HUES64 (cell line): ENCODE results near the gene CNTNAP1.

Experiments used
- H3K27ac ChIP-seq: 2 replicates; pipeline ENCODE4 v1.7.0; 2013; ENCODE audit warnings: low read depth, low read length, inconsistent platforms
- H3K27me3 ChIP-seq: 2 replicates; pipeline ENCODE4 v1.6.1; 2013; ENCODE audit warnings: mild to moderate bottlenecking, low read length; ENCODE audit not compliant: insufficient read depth
- H3K36me3 ChIP-seq: 2 replicates; pipeline ENCODE4 v1.6.1; 2013; ENCODE audit warnings: mild to moderate bottlenecking, low read length; ENCODE audit not compliant: insufficient read depth
- H3K4me1 ChIP-seq: 2 replicates; pipeline ENCODE4 v1.6.1; 2013; ENCODE audit warnings: mild to moderate bottlenecking, low read length, moderate library complexity; ENCODE audit not compliant: insufficient read depth
- H3K4me3 ChIP-seq: 2 replicates; pipeline ENCODE4 v1.5.1; 2013; ENCODE audit warnings: mild to moderate bottlenecking, low read length, moderate library complexity
- H3K9ac ChIP-seq: 2 replicates; pipeline ENCODE4 v1.6.1; 2013; ENCODE audit warnings: mild to moderate bottlenecking, low read depth, low read length
- H3K9me3 ChIP-seq: 2 replicates; pipeline ENCODE4 v1.6.1; 2013; ENCODE audit warnings: low read depth, low read length; ENCODE audit not compliant: insufficient read depth
- WGBS: fragments of 150-250, 120-280 bp; methylation state at CpG from one replicate; pipeline ENCODE4 v1.1.7; 2013; ENCODE audit warnings: missing lambda C conversion rate; 5-methylcytosine and 5-hydroxymethylcytosine counted together

Gene CNTNAP1

DNA sequence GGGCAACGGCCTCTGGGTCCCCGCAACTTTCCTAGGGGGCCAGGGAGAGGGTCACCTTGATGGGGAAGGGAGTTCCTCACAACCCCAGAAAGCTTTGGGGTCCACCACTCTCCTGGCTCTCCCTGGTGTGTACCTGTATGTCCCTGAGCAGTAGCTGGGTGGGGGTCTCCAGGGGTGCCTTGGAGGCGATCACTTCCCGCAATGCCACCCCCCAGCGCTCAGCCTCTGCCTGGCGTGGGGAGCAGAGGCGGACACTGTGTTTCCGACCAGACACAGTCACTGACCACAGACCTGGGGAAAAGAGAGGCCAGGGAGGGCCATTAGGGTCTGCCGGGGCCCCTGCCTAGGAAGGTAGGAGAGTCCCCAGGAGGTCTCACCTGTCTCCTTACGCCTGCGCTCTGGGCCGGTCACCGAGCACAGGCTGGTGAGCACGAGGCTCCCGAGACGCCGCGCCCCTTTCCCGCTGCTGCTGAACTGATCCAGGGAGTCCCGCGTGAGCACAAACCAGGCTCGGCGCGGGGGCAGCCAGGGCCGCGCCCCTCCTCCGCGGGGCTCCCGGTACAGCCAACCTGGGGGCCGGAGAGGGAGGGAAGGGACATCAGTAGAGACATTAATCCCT is 9.0 kb upstream of the CNTNAP1 start:
- no peak overlapping the region for H3K9ac ChIP-seq
- H3K4me3 ChIP-seq: peak overlapping the region; percentile 35
- WGBS: 56% methylated on average over 30 of the region's 30 CpGs
- no peaks in the 10 kb centered on the region for H3K9me3 ChIP-seq
- peaks cover 38% of the 10 kb centered on the region for H3K4me1 ChIP-seq
- H3K27me3 ChIP-seq: peaks cover 53% of the 10 kb centered on the region
- peaks cover 12% of the 10 kb centered on the region; the same call in 1 of the 2 replicates for H3K36me3 ChIP-seq
- H3K27ac ChIP-seq: no peak overlapping the region

- no peak overlapping the region for H3K27ac ChIP-seq
- peaks cover 10% of the 10 kb centered on the region; the same call in 1 of the 2 replicates for H3K36me3 ChIP-seq
- H3K27me3 ChIP-seq: peaks cover 53% of the 10 kb centered on the region
- H3K4me1 ChIP-seq: peaks cover 38% of the 10 kb centered on the region
- 21% methylated on average over 30 of the region's 32 CpGs for WGBS
- no peaks in the 10 kb centered on the region for H3K9me3 ChIP-seq
- no peak overlapping the region for H3K9ac ChIP-seq
- H3K4me3 ChIP-seq: peak overlapping the region; percentile 94
Observed at GRCh38 chr17:42673885-42674754, 8.2 kb upstream of the CNTNAP1 start.

GRCh38 chr17:42674755-42675347 is 7.5 kb upstream of the CNTNAP1 start:
- peaks cover 7% of the 10 kb centered on the region; the same call in 1 of the 2 replicates for H3K36me3 ChIP-seq
- no peaks in the 10 kb centered on the region for H3K9me3 ChIP-seq
- 22% methylated on average over 8 of the region's 9 CpGs for WGBS
- H3K27me3 ChIP-seq: peaks cover 54% of the 10 kb centered on the region
- H3K4me3 ChIP-seq: peak overlapping the region; percentile 94
- H3K27ac ChIP-seq: no peak overlapping the region
- peaks cover 34% of the 10 kb centered on the region for H3K4me1 ChIP-seq
- no peak overlapping the region for H3K9ac ChIP-seq

- H3K9me3 ChIP-seq: no peaks in the 10 kb centered on the region
- H3K4me3 ChIP-seq: peak overlapping the region; percentile 94
- H3K27me3 ChIP-seq: peaks cover 60% of the 10 kb centered on the region
- H3K9ac ChIP-seq: no peak overlapping the region
- 1% methylated on average over 25 of the region's 27 CpGs for WGBS
- peak overlapping the region; percentile 7; the same call in 1 of the 2 replicates for H3K27ac ChIP-seq
- H3K36me3 ChIP-seq: peaks cover 7% of the 10 kb centered on the region; the same call in 1 of the 2 replicates
- H3K4me1 ChIP-seq: peaks cover 39% of the 10 kb centered on the region
Observed at GRCh38 chr17:42675348-42675964, 6.9 kb upstream of the CNTNAP1 start.

DNA sequence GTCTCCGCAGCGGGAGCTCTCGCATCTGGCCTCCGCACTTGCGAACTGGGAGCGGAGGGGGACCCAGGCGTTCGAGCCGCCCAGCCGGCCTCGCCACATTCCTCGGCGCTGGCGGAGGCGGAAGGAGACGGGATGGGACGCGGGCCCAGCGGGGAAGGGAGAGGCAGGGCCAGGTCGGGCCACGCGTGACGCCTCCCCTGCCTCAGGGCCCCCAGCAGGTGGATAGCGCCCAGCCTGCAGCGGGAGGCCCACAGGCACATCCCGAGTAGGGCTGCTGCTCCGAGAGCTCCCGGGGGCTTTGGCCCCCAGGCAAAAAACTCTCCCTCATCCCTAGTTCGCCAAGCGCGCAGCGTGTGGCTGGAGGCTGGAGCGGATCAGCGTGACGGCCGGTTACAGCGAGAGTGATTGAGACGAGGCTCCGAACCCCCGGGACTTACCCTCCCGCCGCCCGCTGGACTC is 6.3 kb upstream of the CNTNAP1 start:
- Histone ChIP-seq H3K4me3 (peak overlapping the region; percentile 94), H3K9ac (peak overlapping the region; percentile 27), H3K27me3 (peaks cover 60% of the 10 kb centered on the region), H3K36me3 (peaks cover 7% of the 10 kb centered on the region; the same call in 1 of the 2 replicates), H3K27ac (no peak overlapping the region; the same call in 1 of the 2 replicates), H3K4me1 (peaks cover 39% of the 10 kb centered on the region), H3K9me3 (no peaks in the 10 kb centered on the region)
- under 1% methylated on average over 43 of the region's 43 CpGs for WGBS

DNA sequence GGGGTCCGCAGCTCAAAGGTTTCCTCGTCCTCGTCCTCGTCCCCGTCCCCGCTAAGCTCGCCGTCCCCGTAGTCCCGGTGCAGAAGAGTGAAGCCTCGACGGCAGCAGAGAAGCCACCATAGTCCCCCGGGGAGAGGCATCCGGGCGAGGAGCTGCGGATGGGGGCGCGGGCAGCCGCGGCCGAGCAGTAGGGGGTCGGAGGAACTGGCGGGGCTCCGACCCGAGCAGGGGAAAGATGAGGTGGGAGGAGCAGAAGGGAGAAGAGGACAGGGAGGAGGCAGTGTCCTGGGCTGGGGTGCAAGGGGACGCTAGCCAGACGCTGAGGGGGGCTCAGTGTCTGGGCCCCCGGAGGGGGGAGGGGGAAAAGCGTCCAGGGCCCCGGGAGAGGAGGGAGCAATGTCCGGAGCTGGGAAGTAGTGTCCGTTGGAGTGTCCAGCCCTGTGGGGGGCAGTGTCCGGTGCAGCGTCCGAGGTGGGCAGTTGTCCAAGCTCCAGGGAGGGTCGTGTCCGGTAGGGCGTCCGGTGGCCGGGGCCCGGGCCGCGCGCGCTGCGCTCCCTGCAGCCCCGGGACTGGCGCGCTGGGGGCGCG is 5.8 kb upstream of the CNTNAP1 start, which contains the start of gene PLEKHH3:
PLEKHH3 (minus strand) TSS at position 571 of the 588 bp plus-strand sequence; CDS start at position 140, 431 bp downstream.
- H3K36me3 ChIP-seq: peaks cover 7% of the 10 kb centered on the region; the same call in 1 of the 2 replicates
- H3K9ac ChIP-seq: peak within 1 kb of the TSS; percentile 71
- peak within 1 kb of the TSS; percentile 94 for H3K4me3 ChIP-seq
- H3K27me3 ChIP-seq: peaks cover 55% of the 10 kb centered on the region
- WGBS: 1% methylated on average over 47 of the region's 51 CpGs
- H3K27ac ChIP-seq: peak within 1 kb of the TSS; percentile 94; the same call in 1 of the 2 replicates
- peaks cover 37% of the 10 kb centered on the region for H3K4me1 ChIP-seq
- no peaks in the 10 kb centered on the region for H3K9me3 ChIP-seq

- 11% methylated on average over 30 of the region's 33 CpGs for WGBS
- no peaks in the 10 kb centered on the region for H3K9me3 ChIP-seq
- peaks cover 51% of the 10 kb centered on the region for H3K27me3 ChIP-seq
- H3K9ac ChIP-seq: no peak overlapping the region
- peaks cover 39% of the 10 kb centered on the region for H3K4me1 ChIP-seq
- peak overlapping the region; percentile 94 for H3K4me3 ChIP-seq
- H3K36me3 ChIP-seq: peaks cover 4% of the 10 kb centered on the region; the same call in 1 of the 2 replicates
- H3K27ac ChIP-seq: peak overlapping the region; percentile 94; the same call in 1 of the 2 replicates
Observed at GRCh38 chr17:42677012-42677857, 5.1 kb upstream of the CNTNAP1 start.

DNA sequence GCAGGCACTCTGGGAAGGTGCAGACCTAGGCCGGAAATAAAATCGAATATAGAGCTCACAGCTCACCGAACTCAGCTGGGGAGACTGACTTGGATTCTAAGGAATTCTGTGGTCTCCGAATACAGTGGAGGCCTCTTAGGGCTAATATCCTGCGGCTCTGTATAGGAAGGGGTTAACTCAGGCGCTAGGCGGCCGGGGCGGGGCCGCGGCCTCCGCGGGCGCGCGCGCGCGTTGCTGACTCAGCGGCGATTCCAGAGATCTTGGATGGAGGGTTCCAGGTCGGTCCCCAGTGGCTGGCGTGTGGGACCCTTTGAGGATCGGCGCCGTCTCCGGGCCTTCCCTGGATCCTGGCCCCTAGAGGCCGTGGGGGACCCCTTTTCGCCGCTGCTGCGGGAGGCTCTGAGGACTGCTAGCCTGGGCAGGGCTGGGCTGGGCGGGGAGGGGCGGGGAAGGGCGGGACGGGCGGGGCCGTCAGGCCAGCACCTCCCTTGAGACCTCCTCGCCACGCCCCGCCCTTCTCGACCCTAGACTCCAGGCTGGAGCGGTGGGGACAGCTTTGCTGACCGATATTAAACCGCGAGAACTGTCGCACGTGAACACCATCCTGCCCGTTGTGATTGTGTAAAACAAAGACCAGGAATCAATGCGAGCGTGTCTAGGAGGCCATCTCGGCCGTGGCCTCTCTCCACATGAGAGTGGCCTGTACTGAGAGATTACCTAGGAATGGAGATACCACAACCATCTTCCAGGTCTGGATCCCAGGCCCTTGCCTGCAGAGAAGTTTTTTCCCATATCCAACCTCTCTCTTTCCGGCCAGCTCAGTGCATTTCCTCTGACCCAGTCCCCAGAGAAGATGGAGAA is 4.2 kb upstream of the CNTNAP1 start:
- Histone ChIP-seq H3K36me3 (no peaks in the 10 kb centered on the region), H3K4me3 (peak overlapping the region; percentile 66), H3K9ac (peak overlapping the region; percentile 89), H3K27me3 (peaks cover 48% of the 10 kb centered on the region), H3K27ac (peak overlapping the region; percentile 94), H3K4me1 (peaks cover 41% of the 10 kb centered on the region), H3K9me3 (no peaks in the 10 kb centered on the region)
- under 1% methylated on average over 52 of the region's 53 CpGs for WGBS

GRCh38 chr17:42678951-42679491 is 3.3 kb upstream of the CNTNAP1 start:
- 9% methylated on average over 15 of the region's 18 CpGs for WGBS
- H3K9ac ChIP-seq: peak overlapping the region; percentile 89

More at GRCh38 chr17:42678951-42679491, 3.3 kb upstream of the CNTNAP1 start:
- H3K36me3 ChIP-seq: no peaks in the 10 kb centered on the region
- peak overlapping the region; percentile 94 for H3K27ac ChIP-seq
- peak overlapping the region; percentile 66 for H3K4me3 ChIP-seq
- H3K27me3 ChIP-seq: peaks cover 49% of the 10 kb centered on the region
- H3K4me1 ChIP-seq: peaks cover 44% of the 10 kb centered on the region
- no peaks in the 10 kb centered on the region for H3K9me3 ChIP-seq
